ENCODE results near the gene CFAP92. TPM values are rescaled to one million over a fixed set of nuclear protein-coding genes. Genes with fewer than 3 reads are reported as not detected.

Gene CFAP92
- total and polyA plus RNA-seq, 10 donors, result 0.29 to 3.1 (median 1.3) TPM

DNA sequence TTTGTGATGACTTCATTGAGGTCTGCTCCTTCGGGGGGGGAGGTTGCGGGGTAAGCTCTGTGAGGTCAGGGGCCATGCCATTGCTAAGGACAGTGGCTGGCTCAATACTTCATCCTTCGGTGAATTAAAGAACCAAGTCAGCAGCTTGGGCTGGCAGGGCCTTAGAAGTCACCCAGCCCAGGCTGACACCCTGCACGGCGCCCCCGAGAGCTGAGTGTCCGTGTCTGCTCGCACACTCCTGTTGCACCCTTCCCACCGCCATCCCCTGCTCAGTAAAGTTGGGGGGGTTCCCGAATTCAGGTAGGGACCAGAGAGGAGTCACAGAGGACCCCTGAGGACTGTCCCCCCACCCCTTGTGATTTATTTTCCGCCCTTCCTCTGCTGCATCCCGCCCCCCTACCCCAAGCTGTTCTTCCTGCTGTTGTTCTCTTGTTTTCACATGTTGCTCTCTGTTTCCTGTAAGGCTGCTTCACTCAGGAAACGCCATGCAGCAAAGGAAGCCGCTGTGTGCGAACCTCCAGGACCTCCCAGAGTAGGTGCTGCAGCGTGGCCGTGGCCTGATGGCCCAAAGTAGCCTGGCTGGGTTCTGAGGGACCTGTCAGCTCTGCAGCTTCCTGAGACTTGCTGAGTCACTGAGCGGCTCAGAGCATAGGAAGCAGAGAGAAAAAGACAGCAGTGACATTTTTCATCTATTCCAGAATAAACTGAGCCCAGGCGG lies 21.7 kb upstream of the CFAP92 start:
- Histone ChIP-seq H3K27ac (peak overlapping the region; percentile 44 to 91 (median 84)), H3K27me3 (replicated peaks in 1 of 7) (no peaks in the 10 kb centered on the region), H3K4me1 (peaks cover 13 to 64% (median 48%) of the 10 kb centered on the region in 6 donors), H3K9me3 (no peaks in the 10 kb centered on the region), H3K4me3 (peak overlapping the region in 3 of 8 donors; percentile 9 to 53 (median 24)), H3K36me3 (no peaks in the 10 kb centered on the region)
- peak; percentile 91 for DNase-seq
- intact Hi-C loops (cut with DNase I; ENCODE audit: low total_unique reads), result no loop called here
- TF ChIP-seq, protein P1, sequence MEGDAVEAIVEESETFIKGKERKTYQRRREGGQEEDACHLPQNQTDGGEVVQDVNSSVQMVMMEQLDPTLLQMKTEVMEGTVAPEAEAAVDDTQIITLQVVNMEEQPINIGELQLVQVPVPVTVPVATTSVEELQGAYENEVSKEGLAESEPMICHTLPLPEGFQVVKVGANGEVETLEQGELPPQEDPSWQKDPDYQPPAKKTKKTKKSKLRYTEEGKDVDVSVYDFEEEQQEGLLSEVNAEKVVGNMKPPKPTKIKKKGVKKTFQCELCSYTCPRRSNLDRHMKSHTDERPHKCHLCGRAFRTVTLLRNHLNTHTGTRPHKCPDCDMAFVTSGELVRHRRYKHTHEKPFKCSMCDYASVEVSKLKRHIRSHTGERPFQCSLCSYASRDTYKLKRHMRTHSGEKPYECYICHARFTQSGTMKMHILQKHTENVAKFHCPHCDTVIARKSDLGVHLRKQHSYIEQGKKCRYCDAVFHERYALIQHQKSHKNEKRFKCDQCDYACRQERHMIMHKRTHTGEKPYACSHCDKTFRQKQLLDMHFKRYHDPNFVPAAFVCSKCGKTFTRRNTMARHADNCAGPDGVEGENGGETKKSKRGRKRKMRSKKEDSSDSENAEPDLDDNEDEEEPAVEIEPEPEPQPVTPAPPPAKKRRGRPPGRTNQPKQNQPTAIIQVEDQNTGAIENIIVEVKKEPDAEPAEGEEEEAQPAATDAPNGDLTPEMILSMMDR (IDR thresholded peaks at IDR 0.05 in 8 of 11, conservative IDR thresholded peaks at IDR 0.05 in 3 of 11), result no peak
- peak; percentile 82 to 88 (median 87) for TF ChIP-seq POLR2AphosphoS5 (IDR thresholded peaks at IDR 0.05)
- TF ChIP-seq POLR2A (IDR thresholded peaks at IDR 0.05), result no peak
- 17 to 35% (median 22%) methylated on average over 19 of the region's 19 CpGs for WGBS, 5 donors

DNA sequence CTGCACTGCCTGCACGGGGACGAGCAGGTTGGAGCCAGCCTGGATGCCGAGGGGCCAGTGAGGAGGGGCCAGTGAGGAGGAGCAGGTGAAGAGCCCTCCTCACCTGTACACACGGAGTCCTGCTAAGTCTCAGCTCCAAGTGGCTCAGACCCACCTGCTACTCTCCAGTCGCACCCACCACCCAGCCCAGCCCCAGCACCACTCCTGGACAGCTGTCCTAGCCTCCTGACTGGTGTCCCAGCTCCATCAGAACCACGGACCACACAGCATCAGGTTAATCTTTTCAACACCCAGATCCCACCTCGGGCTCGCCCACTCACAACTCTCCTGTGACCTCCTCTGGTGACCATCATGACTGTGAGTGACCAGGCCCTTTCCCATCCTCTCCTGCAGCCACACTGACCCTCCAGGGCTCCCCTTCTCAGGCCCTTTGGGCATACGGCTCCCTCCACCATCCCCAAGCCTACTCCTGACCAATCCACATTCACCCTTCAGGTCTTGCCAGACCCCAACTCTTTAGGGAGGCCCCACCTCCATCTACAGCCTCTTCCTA lies 21.0 kb upstream of the CFAP92 start:
- Histone ChIP-seq H3K4me1 (peaks cover 13 to 70% (median 49%) of the 10 kb centered on the region in 6 donors), H3K27me3 (replicated peaks in 1 of 7) (no peaks in the 10 kb centered on the region), H3K27ac (peak overlapping the region; percentile 45 to 91 (median 84)), H3K9me3 (no peaks in the 10 kb centered on the region), H3K36me3 (no peaks in the 10 kb centered on the region), H3K4me3 (no peak overlapping the region)
- peak; percentile 74 for DNase-seq
- 85 to 92% (median 87%) methylated on average over 6 to 9 of the region's 9 CpGs for WGBS, 5 donors
- intact Hi-C loops (cut with DNase I; ENCODE audit: low total_unique reads), result no loop called here
- no peak for TF ChIP-seq POLR2AphosphoS5 (IDR thresholded peaks at IDR 0.05)
- TF ChIP-seq POLR2A (IDR thresholded peaks at IDR 0.05), result no peak
- TF ChIP-seq, protein P1 (IDR thresholded peaks at IDR 0.05 in 8 of 11, conservative IDR thresholded peaks at IDR 0.05 in 3 of 11), result no peak

DNA sequence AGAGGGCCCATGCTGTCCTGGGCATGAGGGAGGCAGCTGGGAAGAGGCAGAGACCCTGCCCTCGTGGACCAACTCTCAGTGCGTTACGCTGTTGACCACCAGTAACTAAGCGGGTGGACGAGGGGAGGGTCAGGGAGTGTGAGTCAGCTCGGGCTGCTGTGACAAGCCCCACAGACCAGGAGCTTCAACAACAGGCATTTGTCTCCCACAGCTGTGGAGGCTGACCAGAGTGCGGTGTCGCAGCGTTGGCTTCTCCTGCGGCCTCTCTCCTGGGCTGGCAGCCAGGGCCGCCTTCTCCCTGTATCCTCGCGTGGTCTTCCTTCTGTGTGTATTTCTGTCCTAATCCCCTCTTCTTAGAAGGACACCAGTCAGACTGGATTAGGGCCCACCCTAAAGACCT lies 20.3 kb upstream of the CFAP92 start:
- peak overlapping the region; percentile 46 to 91 (median 84) for H3K27ac ChIP-seq

More for the DNA sequence above, 20.3 kb upstream of the CFAP92 start:
- Histone ChIP-seq H3K27me3 (replicated peaks in 1 of 7) (no peaks in the 10 kb centered on the region), H3K4me3 (no peak overlapping the region), H3K9me3 (no peaks in the 10 kb centered on the region), H3K4me1 (peaks cover 13 to 72% (median 49%) of the 10 kb centered on the region in 6 donors), H3K36me3 (no peaks in the 10 kb centered on the region)
- no peak for DNase-seq
- intact Hi-C loops (cut with DNase I; ENCODE audit: low total_unique reads), result no loop called here
- 83 to 91% (median 88%) methylated on average over 13 of the region's 13 CpGs for WGBS, 5 donors
- TF ChIP-seq POLR2AphosphoS5 (IDR thresholded peaks at IDR 0.05) (no peak), POLR2A (IDR thresholded peaks at IDR 0.05) (no peak)
- TF ChIP-seq, protein P1 (IDR thresholded peaks at IDR 0.05 in 8 of 11, conservative IDR thresholded peaks at IDR 0.05 in 3 of 11), result no peak

Measured in spleen (tissue), 11 donors.